ENCODE measurements around the gene HP1BP3. TPM values are rescaled to one million over a fixed set of nuclear protein-coding genes. Genes with fewer than 3 reads are reported as not detected.

Gene HP1BP3
- total RNA-seq, 3 donors from 2014 or later, result 168 to 276 (median 246) TPM

DNA sequence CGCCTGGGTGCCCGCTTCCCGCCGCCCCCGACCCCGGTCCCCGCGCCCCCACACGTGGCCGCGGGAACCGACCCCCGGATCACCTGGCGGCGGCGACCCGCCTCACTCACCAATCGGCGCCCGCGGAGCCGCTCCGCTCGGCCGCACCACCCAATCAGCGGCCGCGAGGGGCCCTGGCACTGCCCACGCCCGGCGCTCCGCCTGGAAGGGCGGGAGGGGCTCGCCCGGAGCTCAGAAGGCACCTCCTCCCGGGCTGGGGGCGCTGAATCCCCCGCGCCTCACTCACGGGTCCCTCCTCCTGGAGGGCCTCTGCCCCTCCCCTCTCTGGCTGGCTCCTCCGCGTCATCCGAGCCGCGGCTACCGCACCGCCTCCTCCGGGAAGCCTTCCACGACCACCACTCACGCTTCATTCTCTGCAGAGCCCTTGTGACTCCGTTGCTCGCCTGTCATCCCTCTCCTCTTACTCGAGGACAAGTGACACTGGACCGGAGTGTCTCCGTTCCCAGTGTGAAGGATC lies 55.0 kb downstream of the HP1BP3 start:
- H3K9me3 ChIP-seq, result no peaks in the 10 kb centered on the region
- H3K36me3 ChIP-seq (ENCODE audit: low read depth), result no peaks in the 10 kb centered on the region
- H3K4me3 ChIP-seq, result no peak overlapping the region
- intact Hi-C loops (cut with DNase I, micrococcal nuclease), result no loop called here
- DNase-seq (peak in 2 of 3 donors; percentile 39 to 66), ATAC-seq (peak; percentile 60)
- peaks cover 23% of the 10 kb centered on the region for H3K4me1 ChIP-seq (ENCODE audit: low read depth)
- TF ChIP-seq, protein P1, sequence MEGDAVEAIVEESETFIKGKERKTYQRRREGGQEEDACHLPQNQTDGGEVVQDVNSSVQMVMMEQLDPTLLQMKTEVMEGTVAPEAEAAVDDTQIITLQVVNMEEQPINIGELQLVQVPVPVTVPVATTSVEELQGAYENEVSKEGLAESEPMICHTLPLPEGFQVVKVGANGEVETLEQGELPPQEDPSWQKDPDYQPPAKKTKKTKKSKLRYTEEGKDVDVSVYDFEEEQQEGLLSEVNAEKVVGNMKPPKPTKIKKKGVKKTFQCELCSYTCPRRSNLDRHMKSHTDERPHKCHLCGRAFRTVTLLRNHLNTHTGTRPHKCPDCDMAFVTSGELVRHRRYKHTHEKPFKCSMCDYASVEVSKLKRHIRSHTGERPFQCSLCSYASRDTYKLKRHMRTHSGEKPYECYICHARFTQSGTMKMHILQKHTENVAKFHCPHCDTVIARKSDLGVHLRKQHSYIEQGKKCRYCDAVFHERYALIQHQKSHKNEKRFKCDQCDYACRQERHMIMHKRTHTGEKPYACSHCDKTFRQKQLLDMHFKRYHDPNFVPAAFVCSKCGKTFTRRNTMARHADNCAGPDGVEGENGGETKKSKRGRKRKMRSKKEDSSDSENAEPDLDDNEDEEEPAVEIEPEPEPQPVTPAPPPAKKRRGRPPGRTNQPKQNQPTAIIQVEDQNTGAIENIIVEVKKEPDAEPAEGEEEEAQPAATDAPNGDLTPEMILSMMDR (IDR thresholded peaks at IDR 0.05), result no peak

DNA sequence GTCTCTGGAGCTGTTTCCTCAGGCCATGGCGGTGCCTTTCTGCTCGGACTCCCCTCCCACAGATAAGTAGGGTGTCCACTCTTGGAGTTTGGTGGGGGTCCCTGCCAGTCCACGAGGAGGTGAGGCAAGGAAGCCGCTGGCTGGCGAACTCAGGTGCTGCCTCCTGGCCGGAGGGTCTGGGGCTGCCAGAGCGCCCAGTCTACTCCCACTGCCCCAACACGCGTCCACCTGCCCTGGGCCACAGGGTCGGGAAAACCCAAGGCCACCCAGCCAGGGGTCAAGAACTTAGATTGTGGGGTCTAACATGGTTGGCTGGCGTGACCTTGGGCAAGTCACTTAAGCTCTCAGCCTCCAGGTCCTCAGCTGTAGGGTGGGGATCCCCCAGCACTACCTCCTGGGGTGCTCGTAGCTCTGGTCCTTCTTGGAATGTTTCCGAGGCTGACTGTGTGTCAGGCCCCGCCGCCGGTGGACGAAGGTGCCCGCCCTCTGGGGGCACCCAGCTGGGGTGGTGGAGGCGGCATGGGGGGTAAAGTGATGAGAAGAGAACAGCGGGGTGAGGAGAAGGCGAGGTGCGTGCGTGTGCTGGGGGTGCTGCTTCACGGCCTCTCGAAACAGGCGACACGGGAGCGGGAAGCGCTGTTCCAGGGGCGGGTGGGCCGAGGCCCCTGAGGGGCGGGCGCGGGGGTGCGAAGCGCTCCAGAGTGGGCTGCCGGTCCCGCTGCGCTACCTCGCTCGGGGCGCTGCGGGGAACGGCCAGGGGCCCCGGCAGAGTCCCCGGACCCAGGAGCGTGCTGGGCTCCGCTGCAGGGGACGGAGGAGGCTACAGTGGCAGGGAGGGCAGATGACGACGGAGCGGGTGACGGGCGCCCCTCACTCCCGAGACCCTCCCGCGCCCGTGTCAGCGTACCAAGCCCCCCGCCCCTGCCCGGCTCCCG lies 55.8 kb downstream of the HP1BP3 start:
- no peaks in the 10 kb centered on the region for H3K36me3 ChIP-seq (ENCODE audit: low read depth)
- ATAC-seq, result no peak

DNA sequence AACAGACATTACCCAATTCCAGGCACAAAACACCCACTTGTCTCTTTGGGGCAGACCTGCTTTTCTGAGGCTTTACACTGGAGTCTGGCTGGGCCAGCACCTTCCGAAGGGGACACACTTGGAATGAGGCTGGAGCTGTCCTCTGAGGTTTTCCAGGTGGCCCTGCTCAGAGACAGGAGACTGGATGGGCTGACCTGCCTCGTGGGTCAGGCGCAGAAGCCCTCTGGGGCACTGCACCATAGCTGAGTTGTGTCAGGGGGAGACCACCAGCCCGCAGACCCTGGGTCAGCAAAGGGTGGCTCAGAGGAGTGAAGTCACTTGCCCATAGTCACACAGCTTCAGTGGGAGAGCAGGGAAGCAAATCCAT lies 56.4 kb downstream of the HP1BP3 start:
- Histone ChIP-seq H3K4me3 (no peak overlapping the region), H3K4me1 (ENCODE audit: low read depth) (peaks cover 23% of the 10 kb centered on the region), H3K36me3 (ENCODE audit: low read depth) (no peaks in the 10 kb centered on the region), H3K9me3 (no peaks in the 10 kb centered on the region)
- ATAC-seq, result no peak
- intact Hi-C loops (cut with DNase I, micrococcal nuclease), result no loop called here
- TF ChIP-seq, protein P1 (IDR thresholded peaks at IDR 0.05), result no peak
- no peak for DNase-seq

More for the DNA sequence above, 55.8 kb downstream of the HP1BP3 start:
- Histone ChIP-seq H3K4me1 (ENCODE audit: low read depth) (peaks cover 23% of the 10 kb centered on the region), H3K4me3 (no peak overlapping the region), H3K9me3 (no peaks in the 10 kb centered on the region)
- TF ChIP-seq, protein P1 (IDR thresholded peaks at IDR 0.05), result no peak
- intact Hi-C loops (cut with DNase I, micrococcal nuclease), result no loop called here
- DNase-seq, result no peak

DNA sequence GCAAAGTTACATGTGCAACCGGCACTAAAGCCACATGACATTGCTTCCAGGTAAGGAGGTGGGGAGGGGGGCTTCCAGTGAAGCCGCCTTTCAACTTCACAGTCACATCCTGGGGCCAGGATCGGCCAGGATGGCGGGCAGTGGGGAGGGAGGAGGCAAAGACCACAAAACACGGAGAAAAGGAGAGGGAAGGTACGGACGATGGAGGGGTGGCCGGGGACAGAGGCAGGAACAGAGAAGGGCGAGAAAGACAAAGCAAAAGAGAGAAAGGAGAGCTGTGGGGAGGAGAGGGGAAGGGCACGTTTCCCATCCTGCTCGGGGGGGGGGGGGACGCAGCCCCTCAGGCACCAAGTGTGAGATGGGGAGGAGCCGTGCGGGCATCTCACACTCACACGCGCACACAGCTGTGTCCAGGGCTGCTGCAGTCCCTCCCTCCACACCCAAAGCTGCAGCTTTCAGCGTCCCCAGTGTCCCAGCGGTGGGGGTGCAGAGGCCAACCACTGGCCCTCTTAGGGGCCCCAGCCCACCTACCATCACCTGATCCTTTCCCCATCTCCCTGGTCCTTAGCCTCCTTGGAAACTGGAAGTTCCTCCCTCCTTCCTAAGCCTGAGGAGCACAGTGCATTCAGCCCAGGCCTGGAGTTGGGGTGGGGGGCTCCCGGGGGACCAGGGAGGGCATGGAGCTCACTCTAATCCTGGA lies 57.0 kb downstream of the HP1BP3 start:
- no peaks in the 10 kb centered on the region for H3K36me3 ChIP-seq (ENCODE audit: low read depth)
- no peaks in the 10 kb centered on the region for H3K9me3 ChIP-seq
- TF ChIP-seq, protein P1 (IDR thresholded peaks at IDR 0.05), result no peak
- peaks cover 23% of the 10 kb centered on the region for H3K4me1 ChIP-seq (ENCODE audit: low read depth)
- ATAC-seq (no peak), DNase-seq (no peak)
- H3K4me3 ChIP-seq, result no peak overlapping the region
- intact Hi-C loops (cut with DNase I, micrococcal nuclease), result no loop called here

DNA sequence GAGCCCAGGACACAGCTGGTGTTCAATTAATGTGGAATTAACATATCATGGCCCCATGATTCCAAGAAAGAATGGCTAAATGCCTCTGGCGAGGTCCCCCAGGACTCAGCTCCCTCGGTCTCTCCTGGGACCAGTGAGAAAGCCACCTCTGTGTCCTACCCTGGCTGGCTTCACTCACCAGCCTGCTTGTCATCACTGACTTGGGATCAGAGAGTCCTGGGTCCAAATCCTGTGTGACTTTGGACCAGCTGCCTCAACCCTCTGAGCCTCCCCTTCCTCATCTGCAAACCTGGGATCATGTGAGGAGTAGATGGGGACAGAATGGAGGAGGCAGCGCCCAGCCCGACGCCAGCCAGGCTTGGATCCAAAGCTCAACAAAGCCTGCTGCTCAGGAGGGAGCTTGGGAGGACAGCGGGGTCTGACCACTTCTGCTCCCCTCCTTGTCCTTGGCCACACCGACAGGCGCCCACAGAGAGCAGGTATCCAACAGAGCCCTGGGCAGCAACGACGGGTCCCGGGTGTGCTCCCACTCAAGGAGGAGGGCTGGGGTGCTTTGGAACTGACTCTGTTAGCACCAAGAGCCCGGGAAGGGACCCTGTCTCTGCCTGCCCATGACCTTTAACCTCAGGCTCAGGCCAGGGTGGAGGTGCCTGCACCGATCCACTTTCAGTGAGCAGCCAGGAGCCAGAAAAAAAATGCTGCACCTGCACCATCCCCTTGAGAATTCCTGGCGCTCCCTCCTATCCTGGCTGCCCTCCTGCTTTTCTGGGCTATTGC lies 57.8 kb downstream of the HP1BP3 start:
- Histone ChIP-seq H3K9me3 (no peaks in the 10 kb centered on the region), H3K4me3 (no peak overlapping the region), H3K4me1 (ENCODE audit: low read depth) (peaks cover 23% of the 10 kb centered on the region), H3K36me3 (ENCODE audit: low read depth) (no peaks in the 10 kb centered on the region)
- ATAC-seq, result no peak
- DNase-seq, result no peak
- TF ChIP-seq, protein P1 (IDR thresholded peaks at IDR 0.05), result no peak
- intact Hi-C loops (cut with DNase I, micrococcal nuclease), result no loop called here
